ENCODE results near the gene FRMD5.

- no peak for TF ChIP-seq CTCF (IDR thresholded peaks at IDR 0.05)
- TF ChIP-seq EP300 (IDR thresholded peaks at IDR 0.05), result no peak
- TF ChIP-seq POLR2AphosphoS5 (IDR thresholded peaks at IDR 0.05), result no peak
These were observed 176.9 kb downstream of the FRMD5 start for GRCh38 chr15:44018151-44018550.
